Thyroid gland (tissue), 4 donors: ENCODE measurements around the gene ATP2A2.

Experiments
- CTCF ChIP-seq, 6 experiments: fragments of 200-600 bp in 3 of 6; fragments of 450-650 bp in 3 of 6; sonication (generic) in 3 of 6; IDR thresholded peaks; one replicate each; pipeline ENCODE4 v1.5.1; 2016 to 2019; ENCODE audit warnings: antibody characterized with exemption in 6 of 6, mild to moderate bottlenecking in 2 of 6, inconsistent platforms in 1 of 6, moderate library complexity in 1 of 6
- POLR2A ChIP-seq, 2 donors: fragments of 450-650 bp; IDR thresholded peaks; one replicate each; pipeline ENCODE4 v1.6.1; 2017; ENCODE audit warnings: antibody characterized with exemption in 2 of 2, mild to moderate bottlenecking in 2 of 2, moderate library complexity in 1 of 2

GRCh38 chr12:110379197-110379596 lies 98.2 kb downstream of the ATP2A2 start:
- no peak for TF ChIP-seq CTCF (IDR thresholded peaks at IDR 0.05)
- no peak for TF ChIP-seq POLR2A (IDR thresholded peaks at IDR 0.05)
